Upper lobe of right lung (tissue), 1 donor: ENCODE data around the gene CHCHD6. TPM values are rescaled to one million over a fixed set of nuclear protein-coding genes. Genes with fewer than 3 reads are reported as not detected.

Source experiments
- ATAC-seq: fragments of 200-7000 bp; cut with Tn5 transposase; one replicate; pipeline ENCODE4 v1.9.1; 2020; ENCODE audit warnings: mild to moderate bottlenecking, moderate library complexity
- DNase-seq: peaks from one replicate; pipeline ENCODE4 v3.0.0-alpha.2; 2020
- H3K27ac ChIP-seq: fragments of 200-600 bp; one replicate; pipeline ENCODE4 v1.8.0; 2022
- H3K27me3 ChIP-seq: fragments of 200-600 bp; one replicate; pipeline ENCODE4 v1.8.0; 2022; ENCODE audit warnings: mild to moderate bottlenecking
- H3K36me3 ChIP-seq: fragments of 200-600 bp; one replicate; pipeline ENCODE4 v1.8.0; 2022
- H3K4me1 ChIP-seq: fragments of 200-600 bp; one replicate; pipeline ENCODE4 v1.8.0; 2022
- H3K4me3 ChIP-seq: fragments of 200-600 bp; one replicate; pipeline ENCODE4 v1.8.0; 2022; ENCODE audit warnings: mild to moderate bottlenecking
- H3K9me3 ChIP-seq: fragments of 200-600 bp; one replicate; pipeline ENCODE4 v1.8.0; 2022
- intact Hi-C: fragments of 100-400 bp; cut with DNase I; formaldehyde crosslinking; loops from one replicate; pipeline ENCODE4 v1.11.0; 2022
- total RNA-seq: library from RNA; stranded (reverse); fragmentation: NEBNext Ultra II Directional; extraction: Animal tissue kit (Norgen Biotek cat#: 25700); gene quantifications from one replicate; pipeline ENCODE4 v1.2.1, GENCODE V29; 2021
- TF ChIP-seq, protein P1 (sequence below): fragments of 200-600 bp; IDR thresholded peaks from one replicate; pipeline ENCODE4 v1.8.0; 2022; ENCODE audit warnings: antibody characterized with exemption
- donor health status: DM: no; HTN: yes; CAD: no; lungs with severe emphysema.

Gene CHCHD6
- total RNA-seq, 1 donor from 2014 or later, result 17.1 TPM

DNA sequence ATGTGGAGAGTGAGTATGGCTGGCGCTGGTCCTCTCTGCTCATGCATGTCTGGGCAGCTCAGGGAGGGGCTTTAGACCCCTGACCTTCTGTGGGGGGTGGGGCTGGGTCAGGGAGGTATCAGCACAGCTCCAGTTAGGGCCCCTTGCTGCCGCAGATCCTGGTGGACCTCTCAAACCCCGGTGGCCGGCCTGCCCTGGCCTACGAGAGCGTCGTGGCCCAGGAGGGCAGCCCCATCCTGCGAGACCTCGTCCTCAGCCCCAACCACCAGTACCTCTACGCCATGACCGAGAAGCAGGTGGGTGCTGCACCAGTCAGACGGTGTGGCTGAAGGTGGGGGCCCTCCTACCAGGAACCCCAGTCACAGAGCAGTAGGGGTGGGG lies 299.1 kb downstream of the CHCHD6 start:
- peaks cover 31% of the 10 kb centered on the region for H3K4me1 ChIP-seq
- H3K4me3 ChIP-seq, result no peak overlapping the region
- H3K9me3 ChIP-seq, result no peaks in the 10 kb centered on the region
- TF ChIP-seq, protein P1, sequence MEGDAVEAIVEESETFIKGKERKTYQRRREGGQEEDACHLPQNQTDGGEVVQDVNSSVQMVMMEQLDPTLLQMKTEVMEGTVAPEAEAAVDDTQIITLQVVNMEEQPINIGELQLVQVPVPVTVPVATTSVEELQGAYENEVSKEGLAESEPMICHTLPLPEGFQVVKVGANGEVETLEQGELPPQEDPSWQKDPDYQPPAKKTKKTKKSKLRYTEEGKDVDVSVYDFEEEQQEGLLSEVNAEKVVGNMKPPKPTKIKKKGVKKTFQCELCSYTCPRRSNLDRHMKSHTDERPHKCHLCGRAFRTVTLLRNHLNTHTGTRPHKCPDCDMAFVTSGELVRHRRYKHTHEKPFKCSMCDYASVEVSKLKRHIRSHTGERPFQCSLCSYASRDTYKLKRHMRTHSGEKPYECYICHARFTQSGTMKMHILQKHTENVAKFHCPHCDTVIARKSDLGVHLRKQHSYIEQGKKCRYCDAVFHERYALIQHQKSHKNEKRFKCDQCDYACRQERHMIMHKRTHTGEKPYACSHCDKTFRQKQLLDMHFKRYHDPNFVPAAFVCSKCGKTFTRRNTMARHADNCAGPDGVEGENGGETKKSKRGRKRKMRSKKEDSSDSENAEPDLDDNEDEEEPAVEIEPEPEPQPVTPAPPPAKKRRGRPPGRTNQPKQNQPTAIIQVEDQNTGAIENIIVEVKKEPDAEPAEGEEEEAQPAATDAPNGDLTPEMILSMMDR, result no peak
- H3K27me3 ChIP-seq, result no peaks in the 10 kb centered on the region
- no peak for DNase-seq
- intact Hi-C loops, result no loop called here
- H3K27ac ChIP-seq, result no peak overlapping the region
- no peaks in the 10 kb centered on the region for H3K36me3 ChIP-seq
- ATAC-seq, result no peak

DNA sequence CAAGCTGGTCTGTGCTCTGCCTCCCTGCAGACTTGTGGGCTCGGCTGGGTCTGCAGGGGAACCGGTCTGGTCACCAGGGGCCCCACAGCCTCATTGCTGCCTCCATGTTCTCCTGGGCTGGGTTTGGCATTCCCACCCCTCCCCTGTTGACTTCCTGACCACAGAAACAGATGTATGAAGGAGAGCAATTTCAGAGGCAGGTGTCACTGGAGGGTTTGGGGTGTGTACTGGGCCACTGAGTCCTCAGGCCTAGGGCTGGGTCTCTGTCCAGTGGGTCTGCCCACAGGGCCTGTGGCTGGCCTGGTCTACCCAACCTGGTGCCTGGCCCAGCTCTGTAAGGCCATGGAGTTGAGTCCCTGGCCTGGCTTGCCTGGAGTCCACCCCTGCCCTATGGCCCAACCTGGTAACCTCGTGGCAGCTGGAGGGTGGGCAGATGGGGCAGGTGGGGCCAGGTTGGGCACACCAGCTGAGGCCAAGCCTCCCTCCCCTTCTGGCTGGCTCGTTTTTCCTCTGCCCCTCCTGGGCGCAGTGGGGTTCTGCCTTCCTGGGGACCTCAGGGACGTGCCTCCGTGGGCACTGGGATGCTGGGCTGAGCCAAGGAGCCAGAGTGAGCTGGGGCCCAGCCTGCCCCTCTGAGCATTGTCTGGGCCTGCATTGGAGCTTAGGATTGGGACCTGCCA lies 299.7 kb downstream of the CHCHD6 start:
- H3K4me3 ChIP-seq, result no peak overlapping the region
- no peak for ATAC-seq
- TF ChIP-seq, protein P1, result no peak
- no peaks in the 10 kb centered on the region for H3K27me3 ChIP-seq
- no peak overlapping the region for H3K27ac ChIP-seq
- DNase-seq, result no peak
- H3K9me3 ChIP-seq, result no peaks in the 10 kb centered on the region
- intact Hi-C loops, result no loop called here
- peaks cover 26% of the 10 kb centered on the region for H3K4me1 ChIP-seq
- no peaks in the 10 kb centered on the region for H3K36me3 ChIP-seq

DNA sequence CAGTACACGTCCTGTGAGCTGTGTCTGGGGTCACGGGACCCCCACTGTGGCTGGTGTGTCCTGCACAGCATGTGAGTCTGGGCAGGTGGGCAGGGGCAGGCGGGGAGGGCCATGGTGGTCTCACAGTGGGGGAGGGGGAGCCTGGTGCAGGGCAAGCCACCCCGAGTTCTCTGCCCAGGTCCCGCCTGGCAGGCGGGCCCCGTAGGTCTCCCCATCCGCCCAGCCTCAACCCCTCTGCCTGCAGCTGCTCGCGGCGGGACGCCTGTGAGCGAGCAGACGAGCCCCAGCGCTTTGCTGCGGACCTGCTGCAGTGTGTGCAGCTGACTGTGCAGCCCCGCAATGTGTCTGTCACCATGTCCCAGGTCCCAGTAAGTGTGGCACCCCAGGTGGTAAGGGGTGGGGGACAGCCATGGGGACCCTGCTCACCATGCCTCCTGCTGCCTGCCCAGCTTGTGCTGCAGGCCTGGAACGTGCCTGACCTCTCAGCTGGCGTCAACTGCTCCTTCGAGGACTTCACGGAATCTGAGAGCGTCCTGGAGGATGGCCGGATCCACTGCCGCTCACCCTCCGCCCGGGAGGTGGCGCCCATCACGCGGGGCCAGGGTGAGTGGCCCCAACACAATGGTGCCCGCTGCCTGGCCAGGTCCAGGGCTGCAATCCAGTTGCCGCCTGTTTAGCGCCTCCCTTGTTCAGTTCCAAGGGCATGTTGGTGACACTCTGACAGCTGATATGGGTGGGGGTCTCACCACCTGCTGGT lies 300.8 kb downstream of the CHCHD6 start:
- intact Hi-C loops, result no loop called here
- Histone ChIP-seq H3K27me3 (no peaks in the 10 kb centered on the region), H3K36me3 (no peaks in the 10 kb centered on the region), H3K4me3 (no peak overlapping the region), H3K9me3 (no peaks in the 10 kb centered on the region), H3K27ac (no peak overlapping the region), H3K4me1 (peaks cover 17% of the 10 kb centered on the region)
- ATAC-seq, result no peak
- DNase-seq, result no peak
- TF ChIP-seq, protein P1, result no peak

DNA sequence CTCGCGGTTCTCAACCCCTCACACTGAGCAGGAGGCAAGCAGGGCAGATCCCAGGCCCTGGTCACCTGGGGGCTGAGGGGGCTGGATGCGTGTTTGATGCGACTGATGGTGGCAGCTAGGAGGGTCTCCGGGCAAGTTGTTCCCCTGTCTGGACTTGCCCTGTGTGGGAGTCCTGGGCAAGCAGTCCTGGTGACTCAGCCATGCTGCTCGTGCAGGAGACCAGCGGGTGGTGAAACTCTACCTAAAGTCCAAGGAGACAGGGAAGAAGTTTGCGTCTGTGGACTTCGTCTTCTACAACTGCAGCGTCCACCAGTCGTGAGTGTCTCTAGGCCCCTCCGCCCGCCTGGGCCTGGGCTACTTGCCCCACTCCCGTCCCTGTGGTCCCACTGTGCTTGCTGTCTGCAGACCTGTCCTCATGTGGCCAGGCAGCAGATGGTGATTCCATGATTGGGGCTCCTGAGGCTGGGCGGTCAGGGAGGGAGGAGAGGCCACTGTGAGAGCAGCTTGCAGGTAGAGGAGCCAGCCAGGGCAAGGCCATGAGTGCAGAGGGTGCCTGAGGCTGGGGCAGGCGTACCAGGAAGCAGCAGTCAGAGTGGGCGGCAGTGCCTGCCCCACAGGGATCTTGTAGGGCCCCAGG lies 301.9 kb downstream of the CHCHD6 start:
- DNase-seq (no peak), ATAC-seq (no peak)
- peaks cover 17% of the 10 kb centered on the region for H3K4me1 ChIP-seq
- no peaks in the 10 kb centered on the region for H3K27me3 ChIP-seq
- H3K27ac ChIP-seq, result no peak overlapping the region
- TF ChIP-seq, protein P1, result no peak
- no peaks in the 10 kb centered on the region for H3K9me3 ChIP-seq
- no peaks in the 10 kb centered on the region for H3K36me3 ChIP-seq
- H3K4me3 ChIP-seq, result no peak overlapping the region
- intact Hi-C loops, result no loop called here

DNA sequence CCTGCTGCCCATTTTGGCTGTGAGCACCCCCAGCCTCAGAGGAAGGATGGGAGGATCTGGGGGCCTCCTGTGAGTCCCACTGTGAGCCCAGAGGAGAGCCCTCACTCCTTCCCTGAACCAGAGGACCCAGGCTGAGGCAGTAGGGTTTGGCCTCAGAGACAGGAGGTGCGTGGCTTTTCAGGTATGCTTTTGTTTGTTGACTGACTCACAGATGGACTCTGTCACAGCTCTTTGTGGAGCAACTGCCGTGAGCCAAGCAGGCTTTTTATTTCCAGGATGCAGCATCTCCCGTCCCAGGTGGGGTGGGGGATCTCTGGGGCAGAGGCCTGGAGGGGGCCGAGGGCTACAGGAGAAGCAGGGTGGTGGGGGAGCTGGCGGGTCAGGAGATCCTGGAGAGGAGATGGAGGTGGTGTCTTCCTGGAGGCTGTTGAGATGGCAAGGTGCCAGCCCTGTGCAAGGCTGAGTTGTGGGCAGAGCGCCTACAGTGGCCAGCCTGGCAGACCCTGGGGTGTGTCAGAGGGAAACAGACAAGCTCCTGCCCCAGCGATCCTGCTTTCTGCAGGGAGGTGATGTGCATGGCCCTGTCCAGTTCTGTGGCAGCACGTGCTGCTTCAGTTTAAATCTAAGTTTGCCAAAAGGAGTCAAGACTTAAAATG lies 302.9 kb downstream of the CHCHD6 start:
- Histone ChIP-seq H3K27me3 (no peaks in the 10 kb centered on the region), H3K9me3 (no peaks in the 10 kb centered on the region), H3K27ac (no peak overlapping the region), H3K4me1 (peaks cover 10% of the 10 kb centered on the region), H3K36me3 (no peaks in the 10 kb centered on the region), H3K4me3 (no peak overlapping the region)
- intact Hi-C loops, result no loop called here
- DNase-seq (no peak), ATAC-seq (no peak)
- TF ChIP-seq, protein P1, result no peak
